Measurements from ENCODE around the gene SNRK. TPM values are rescaled to one million over a fixed set of nuclear protein-coding genes. Genes with fewer than 3 reads are reported as not detected.

Gene SNRK
- 21.4 and 27.9 TPM in 2 replicates for total RNA-seq

DNA sequence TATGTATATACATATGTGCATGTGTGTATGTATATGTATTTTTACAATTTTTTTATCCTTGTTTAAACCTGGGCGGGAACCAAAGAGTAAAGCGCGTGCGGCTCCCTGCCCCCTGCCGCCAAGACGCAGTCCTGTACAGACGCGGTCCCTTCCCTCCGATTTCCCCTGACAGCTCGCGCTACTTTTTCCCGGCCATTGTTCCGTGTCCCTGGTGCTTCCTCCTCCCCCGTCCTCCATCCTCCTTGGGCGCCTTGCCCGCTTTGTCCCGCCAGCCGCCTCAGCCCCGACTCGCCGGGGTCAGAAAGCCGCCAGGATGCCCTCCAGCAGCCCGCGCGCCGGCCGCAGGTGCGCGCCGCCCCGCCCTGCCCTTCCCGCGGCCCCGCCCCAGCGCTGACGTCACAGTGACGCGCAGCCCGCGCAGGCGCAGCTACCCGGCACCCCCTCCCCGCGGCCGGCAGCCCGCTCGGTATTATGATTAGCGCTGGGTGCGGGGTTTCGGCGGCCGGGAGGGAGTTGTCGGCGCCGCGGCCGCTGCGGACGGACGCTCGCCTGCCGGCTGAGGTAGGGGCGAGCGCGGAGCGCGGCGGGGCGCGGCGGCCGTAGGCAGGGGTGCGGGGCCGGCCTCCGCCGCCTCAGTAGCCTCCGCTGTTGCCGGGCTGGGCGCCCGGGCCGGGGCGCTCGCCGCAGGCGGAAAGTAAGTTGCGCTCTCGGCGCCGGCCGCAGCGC lies at the start of gene SNRK:
TSS of gene SNRK (plus strand) at position 426 of the 726 bp plus-strand sequence. CDS start 16,664 bp downstream, outside the sequence.

Other genes with a start within 250 kb of the SNRK start
- gene POMGNT2, start 180.5 kb upstream of the SNRK start, total RNA-seq: 6.3 and 9.8 TPM in 2 replicates

Measured in tracheal epithelial cell (primary cell).